ENCODE measurements around the gene NEK8.

The NEK8 gene

GRCh38 chr17:28703552-28704218 is 24.9 kb upstream of the NEK8 start:
- no peak overlapping the region for H3K4me3 ChIP-seq (replicated peaks; ENCODE audit: low read depth, low read length)
- no peak for DNase-seq (ENCODE audit: low read depth)
- TF ChIP-seq CTCF (IDR thresholded peaks at IDR 0.05; ENCODE audit: low read length, missing control alignments) = no peak

GRCh38 chr17:28704219-28704858 is 24.2 kb upstream of the NEK8 start:
- no peak overlapping the region for H3K4me3 ChIP-seq (replicated peaks; ENCODE audit: low read depth, low read length)
- DNase-seq (ENCODE audit: low read depth) = no peak
- no peak for TF ChIP-seq CTCF (IDR thresholded peaks at IDR 0.05; ENCODE audit: low read length, missing control alignments)

GRCh38 chr17:28705074-28705659 is 23.4 kb upstream of the NEK8 start:
- no peak overlapping the region for H3K4me3 ChIP-seq (replicated peaks; ENCODE audit: low read depth, low read length)
- DNase-seq (ENCODE audit: low read depth) = no peak
- no peak for TF ChIP-seq CTCF (IDR thresholded peaks at IDR 0.05; ENCODE audit: low read length, missing control alignments)

GRCh38 chr17:28705728-28706334 is 22.8 kb upstream of the NEK8 start:
- DNase-seq (ENCODE audit: low read depth) = no peak
- no peak overlapping the region for H3K4me3 ChIP-seq (replicated peaks; ENCODE audit: low read depth, low read length)
- no peak for TF ChIP-seq CTCF (IDR thresholded peaks at IDR 0.05; ENCODE audit: low read length, missing control alignments)

GRCh38 chr17:28706471-28707338 is 21.9 kb upstream of the NEK8 start:
- DNase-seq (ENCODE audit: low read depth) = no peak
- TF ChIP-seq CTCF (IDR thresholded peaks at IDR 0.05; ENCODE audit: low read length, missing control alignments) = no peak
- H3K4me3 ChIP-seq (replicated peaks; ENCODE audit: low read depth, low read length) = no peak overlapping the region

- TF ChIP-seq CTCF (IDR thresholded peaks at IDR 0.05; ENCODE audit: low read length, missing control alignments) = no peak
- no peak overlapping the region for H3K4me3 ChIP-seq (replicated peaks; ENCODE audit: low read depth, low read length)
Measured at GRCh38 chr17:28707339-28707720, 21.3 kb upstream of the NEK8 start.

More at GRCh38 chr17:28707339-28707720, 21.3 kb upstream of the NEK8 start:
- DNase-seq (ENCODE audit: low read depth) = no peak

All from fibroblast of pulmonary artery (primary cell).